HL-60 (cell line): ENCODE results near the gene PIP5KL1.

Source experiments
- POLR2AphosphoS5 ChIP-seq: IDR thresholded peaks from 2 replicates; pipeline ENCODE4 v1.6.1; 2012; ENCODE audit warnings: low read depth
- TF ChIP-seq, protein P1 (sequence below): IDR thresholded peaks from one replicate; pipeline ENCODE4 v1.5.1; 2011; ENCODE audit warnings: low read length, control low read depth, inconsistent platforms; ENCODE audit not compliant: insufficient read depth
- TF ChIP-seq, protein P2 (sequence below): IDR thresholded peaks from 2 replicates; pipeline ENCODE4 v1.6.1; 2012; ENCODE audit warnings: low read depth; ENCODE audit not compliant: insufficient replicate concordance

DNA sequence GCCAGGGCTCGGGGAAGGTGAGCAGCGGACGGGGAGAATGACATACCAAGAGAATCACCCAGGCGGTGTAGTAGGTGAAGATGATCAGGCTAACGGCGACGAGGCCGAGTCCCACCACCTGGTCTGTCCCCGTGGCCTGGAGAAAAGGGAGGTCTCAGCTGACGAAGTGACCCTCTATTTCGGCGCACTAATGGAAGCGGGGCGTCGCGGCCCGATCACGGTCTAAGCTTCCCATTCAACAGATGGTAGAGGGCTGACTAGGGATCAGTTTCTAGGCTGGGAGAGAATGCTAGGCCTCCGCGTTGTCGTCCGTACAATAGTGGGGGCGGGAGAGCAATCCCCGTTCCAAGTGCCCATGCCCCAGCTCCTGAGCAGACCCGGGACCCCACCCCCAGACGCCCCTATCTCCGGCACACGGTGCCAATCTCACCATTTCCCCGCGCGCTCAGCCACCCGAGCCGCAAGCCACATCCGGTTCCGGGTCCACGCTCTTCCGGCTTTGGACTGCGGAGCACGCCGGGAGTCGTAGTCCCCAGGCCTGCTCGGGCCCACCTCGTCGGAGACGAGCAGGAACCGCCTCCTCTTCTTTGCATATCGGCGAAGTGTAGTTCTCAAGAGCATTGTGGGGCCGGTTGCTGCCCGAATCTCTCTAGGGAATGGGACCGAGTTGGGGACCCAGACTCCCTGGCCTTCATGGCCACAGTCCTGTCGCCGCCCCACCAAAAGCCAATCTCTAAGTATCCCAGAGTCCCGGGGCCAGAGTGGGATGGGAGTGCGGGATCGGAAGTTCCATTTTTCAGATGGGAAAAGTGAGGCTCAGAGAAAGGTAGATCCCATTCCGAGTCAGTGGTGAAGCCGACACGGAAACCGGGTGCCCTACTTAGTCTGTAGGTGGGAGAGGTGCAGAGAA lies 7.1 kb upstream of the PIP5KL1 start, which contains the start of gene DPM2:
- TF ChIP-seq, protein P1, sequence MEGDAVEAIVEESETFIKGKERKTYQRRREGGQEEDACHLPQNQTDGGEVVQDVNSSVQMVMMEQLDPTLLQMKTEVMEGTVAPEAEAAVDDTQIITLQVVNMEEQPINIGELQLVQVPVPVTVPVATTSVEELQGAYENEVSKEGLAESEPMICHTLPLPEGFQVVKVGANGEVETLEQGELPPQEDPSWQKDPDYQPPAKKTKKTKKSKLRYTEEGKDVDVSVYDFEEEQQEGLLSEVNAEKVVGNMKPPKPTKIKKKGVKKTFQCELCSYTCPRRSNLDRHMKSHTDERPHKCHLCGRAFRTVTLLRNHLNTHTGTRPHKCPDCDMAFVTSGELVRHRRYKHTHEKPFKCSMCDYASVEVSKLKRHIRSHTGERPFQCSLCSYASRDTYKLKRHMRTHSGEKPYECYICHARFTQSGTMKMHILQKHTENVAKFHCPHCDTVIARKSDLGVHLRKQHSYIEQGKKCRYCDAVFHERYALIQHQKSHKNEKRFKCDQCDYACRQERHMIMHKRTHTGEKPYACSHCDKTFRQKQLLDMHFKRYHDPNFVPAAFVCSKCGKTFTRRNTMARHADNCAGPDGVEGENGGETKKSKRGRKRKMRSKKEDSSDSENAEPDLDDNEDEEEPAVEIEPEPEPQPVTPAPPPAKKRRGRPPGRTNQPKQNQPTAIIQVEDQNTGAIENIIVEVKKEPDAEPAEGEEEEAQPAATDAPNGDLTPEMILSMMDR: no peak
- TF ChIP-seq POLR2AphosphoS5: peak; percentile 76; the same call in 1 of the 2 replicates
- TF ChIP-seq, protein P2, sequence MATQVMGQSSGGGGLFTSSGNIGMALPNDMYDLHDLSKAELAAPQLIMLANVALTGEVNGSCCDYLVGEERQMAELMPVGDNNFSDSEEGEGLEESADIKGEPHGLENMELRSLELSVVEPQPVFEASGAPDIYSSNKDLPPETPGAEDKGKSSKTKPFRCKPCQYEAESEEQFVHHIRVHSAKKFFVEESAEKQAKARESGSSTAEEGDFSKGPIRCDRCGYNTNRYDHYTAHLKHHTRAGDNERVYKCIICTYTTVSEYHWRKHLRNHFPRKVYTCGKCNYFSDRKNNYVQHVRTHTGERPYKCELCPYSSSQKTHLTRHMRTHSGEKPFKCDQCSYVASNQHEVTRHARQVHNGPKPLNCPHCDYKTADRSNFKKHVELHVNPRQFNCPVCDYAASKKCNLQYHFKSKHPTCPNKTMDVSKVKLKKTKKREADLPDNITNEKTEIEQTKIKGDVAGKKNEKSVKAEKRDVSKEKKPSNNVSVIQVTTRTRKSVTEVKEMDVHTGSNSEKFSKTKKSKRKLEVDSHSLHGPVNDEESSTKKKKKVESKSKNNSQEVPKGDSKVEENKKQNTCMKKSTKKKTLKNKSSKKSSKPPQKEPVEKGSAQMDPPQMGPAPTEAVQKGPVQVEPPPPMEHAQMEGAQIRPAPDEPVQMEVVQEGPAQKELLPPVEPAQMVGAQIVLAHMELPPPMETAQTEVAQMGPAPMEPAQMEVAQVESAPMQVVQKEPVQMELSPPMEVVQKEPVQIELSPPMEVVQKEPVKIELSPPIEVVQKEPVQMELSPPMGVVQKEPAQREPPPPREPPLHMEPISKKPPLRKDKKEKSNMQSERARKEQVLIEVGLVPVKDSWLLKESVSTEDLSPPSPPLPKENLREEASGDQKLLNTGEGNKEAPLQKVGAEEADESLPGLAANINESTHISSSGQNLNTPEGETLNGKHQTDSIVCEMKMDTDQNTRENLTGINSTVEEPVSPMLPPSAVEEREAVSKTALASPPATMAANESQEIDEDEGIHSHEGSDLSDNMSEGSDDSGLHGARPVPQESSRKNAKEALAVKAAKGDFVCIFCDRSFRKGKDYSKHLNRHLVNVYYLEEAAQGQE: no peak
